ENCODE measurements around the gene ROPN1L.

The ROPN1L gene

DNA sequence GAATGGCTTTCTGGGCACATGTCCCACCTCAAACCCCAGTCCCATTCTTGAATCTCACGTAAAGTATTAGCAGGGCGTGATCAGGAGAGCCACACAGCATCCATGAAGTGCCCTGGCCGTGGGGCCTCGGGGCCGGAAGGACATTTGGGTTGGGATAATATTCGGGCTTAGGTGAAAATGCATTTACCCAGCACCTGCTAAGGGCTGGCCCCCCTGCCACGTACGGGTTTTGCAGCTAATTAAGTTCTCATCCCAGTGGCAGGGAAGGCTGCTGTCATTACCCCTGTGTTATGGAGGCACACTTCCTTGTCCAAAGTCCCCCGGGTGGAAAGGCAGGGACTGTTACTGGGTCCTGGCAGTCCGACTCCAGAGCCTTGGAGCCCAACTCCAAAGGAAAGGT is 29.0 kb downstream of the ROPN1L start:
- DNase-seq (ENCODE audit: low read depth, low spot score), result no peak
- no peak overlapping the region for H3K4me3 ChIP-seq (ENCODE audit: low read length)

DNA sequence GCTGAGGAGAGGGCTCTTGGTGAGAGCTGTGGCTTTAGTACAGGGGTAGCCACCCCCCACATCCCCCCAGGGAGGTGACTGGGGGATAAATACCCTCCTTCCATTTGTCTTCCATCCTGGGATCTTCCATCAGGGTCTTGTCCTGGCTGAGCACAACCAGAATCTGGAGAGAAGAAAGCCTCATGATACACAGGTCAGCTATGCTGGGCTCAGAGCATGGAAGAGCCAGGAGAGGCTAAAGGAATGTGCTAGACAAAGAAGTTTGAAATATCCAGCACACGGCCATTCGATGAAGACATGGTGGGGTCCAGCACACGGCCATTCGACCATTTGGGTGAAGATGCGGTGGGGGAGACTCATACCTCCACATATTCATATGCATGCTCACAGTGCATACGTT is 30.0 kb downstream of the ROPN1L start:
- no peak for DNase-seq (ENCODE audit: low read depth, low spot score)
- no peak overlapping the region for H3K4me3 ChIP-seq (ENCODE audit: low read length)

DNA sequence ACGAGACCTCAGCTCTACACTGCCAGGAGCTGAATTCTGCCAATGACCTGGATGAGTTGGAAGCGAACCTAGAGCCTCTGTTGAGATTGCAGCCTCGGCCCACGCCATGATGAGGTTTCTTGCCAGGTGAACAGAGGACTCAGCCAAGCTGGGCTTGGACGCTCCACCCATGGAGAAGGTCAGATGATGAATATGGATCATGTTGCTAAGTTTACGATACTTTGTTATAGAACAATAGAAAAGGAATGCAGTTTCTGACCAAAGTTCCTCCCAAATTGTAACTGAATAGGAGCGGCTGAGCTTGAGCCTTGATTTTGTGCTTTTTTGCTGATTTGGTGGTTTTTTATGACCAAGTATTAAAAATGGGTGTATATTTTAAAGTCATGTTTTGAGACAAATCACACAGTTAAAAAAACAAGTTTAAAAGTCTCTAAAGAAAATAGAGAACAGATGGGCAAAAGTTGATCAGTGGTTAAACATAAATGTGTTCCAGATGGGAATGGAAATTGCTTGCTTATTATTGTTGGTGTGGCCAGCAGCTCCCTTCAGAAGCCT is 32.9 kb downstream of the ROPN1L start:
- no peak overlapping the region for H3K4me3 ChIP-seq (ENCODE audit: low read length)
- DNase-seq (ENCODE audit: low read depth, low spot score), result no peak

DNA sequence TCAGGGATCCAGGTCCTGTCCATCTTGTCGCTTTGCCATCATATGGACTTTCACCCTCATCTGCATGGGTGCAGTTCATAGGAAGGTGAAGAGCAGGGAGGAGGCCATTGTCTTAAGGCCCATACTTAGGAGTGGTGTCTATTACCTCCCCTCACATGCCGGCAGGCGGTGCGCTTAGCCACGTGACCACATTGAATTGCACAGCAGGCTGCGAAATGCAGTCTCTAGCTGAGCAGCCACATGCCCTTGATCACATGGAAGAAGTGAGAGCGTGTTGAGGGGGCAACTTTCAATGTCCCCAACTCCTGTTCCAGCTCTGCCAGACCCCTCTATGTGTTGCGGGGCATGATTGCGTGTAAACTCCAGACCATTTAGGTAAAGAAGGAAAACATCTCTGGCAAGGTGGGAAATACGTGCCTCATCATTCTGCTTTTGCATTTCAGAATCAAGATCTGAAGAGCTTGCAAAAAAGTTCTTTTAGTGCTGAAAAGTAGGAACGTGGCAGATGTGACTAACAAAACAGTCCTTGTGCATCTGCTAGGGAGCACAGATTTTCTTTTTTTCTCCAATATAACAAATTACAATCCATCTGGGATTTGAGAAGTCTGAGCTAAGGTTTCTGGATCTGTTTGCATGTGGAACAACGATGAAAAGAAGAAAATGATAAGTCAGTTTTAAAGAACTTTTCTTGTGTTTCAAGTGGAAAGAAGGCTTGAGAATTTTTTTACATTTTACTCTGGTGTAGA is 34.4 kb downstream of the ROPN1L start:
- H3K4me3 ChIP-seq (ENCODE audit: low read length), result no peak overlapping the region
- no peak for DNase-seq (ENCODE audit: low read depth, low spot score)

DNA sequence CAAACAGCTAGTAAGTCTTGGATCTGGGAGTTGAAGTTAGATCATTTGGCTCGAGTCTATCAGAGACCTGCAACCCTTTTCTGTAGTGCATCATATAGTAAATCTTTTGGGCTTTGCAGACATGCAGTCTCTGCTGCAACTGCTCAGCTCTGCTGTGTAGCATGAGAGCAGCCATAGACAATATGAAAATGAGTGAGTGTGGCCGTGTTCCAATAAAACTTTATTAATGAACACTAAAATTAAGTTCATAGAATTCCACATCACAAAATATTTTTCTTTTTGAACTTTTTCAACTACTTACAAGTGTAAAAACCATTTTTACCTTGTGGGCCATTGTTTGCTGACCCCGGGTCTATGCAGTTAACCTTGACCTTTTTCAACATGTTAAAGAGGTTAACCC is 35.2 kb downstream of the ROPN1L start:
- no peak for DNase-seq (ENCODE audit: low read depth, low spot score)
- H3K4me3 ChIP-seq (ENCODE audit: low read length), result no peak overlapping the region

DNA sequence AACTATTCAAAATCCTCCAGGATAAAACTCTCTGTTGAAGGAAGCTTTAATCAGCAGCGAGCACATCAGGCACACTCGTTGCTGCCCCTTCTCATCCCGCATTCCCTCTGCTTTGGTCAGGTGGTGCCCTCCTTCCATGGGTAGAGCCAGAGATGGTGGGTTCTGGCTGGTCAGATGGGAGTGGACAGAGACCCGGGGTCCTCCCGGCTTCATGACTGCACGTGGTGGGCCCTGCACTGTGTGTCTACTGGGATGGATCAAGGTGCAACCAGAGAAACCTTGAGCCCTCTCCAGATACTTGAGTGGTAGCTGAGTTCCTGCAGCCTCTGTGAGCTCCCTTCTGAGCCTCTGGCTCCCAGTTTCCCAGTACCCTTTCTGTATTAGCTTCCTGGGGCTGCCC is 36.3 kb downstream of the ROPN1L start:
- no peak for DNase-seq (ENCODE audit: low read depth, low spot score)
- H3K4me3 ChIP-seq (ENCODE audit: low read length), result no peak overlapping the region

DNA sequence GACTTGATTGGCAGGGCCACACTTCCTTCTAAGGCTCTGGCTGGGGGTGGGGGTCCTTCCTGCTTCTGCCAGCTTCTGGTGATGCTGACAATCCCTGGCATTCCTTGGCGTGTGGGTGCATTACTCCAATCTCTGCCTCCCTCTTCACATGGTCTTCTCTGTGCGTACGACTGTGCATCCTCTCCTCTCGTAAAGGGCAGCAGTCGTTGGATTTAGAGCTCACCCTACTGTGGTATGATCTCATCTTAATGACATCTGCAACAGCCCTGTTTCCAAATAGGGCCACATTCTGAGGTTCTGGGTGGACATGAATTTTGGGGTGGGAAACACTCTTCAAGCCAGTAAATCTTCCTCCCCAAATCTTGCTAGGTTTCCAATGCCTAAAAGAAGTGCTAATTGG is 36.8 kb downstream of the ROPN1L start:
- no peak for DNase-seq (ENCODE audit: low read depth, low spot score)
- no peak overlapping the region for H3K4me3 ChIP-seq (ENCODE audit: low read length)

DNA sequence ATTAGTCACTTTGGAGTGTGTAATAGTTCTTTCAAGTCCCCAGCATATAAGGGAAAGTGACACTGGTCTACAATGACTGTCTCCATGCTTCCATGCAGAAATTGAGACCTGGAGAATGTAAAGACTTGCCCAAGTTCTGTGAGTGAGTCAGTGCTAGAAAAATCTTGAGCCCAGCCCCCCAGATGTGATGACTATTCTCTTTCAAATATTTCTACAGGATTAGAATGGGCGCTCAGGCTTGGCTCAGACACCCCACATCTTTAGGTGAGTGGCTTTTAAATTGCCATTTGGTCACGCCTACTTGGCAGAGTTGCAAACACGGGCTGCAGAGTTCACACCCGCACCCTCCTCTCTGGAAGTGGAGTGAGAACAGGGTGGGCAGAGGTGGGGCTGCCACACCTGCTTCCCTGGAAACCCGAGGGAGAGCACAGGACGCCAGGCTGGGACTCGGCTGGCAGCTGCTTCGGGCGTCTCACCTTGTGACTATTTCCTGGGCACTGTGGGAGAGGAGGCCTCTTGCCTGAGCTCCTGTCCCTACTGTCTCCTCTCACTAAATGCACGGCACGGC is 37.6 kb downstream of the ROPN1L start:
- DNase-seq (ENCODE audit: low read depth, low spot score), result no peak
- no peak overlapping the region for H3K4me3 ChIP-seq (ENCODE audit: low read length)

DNA sequence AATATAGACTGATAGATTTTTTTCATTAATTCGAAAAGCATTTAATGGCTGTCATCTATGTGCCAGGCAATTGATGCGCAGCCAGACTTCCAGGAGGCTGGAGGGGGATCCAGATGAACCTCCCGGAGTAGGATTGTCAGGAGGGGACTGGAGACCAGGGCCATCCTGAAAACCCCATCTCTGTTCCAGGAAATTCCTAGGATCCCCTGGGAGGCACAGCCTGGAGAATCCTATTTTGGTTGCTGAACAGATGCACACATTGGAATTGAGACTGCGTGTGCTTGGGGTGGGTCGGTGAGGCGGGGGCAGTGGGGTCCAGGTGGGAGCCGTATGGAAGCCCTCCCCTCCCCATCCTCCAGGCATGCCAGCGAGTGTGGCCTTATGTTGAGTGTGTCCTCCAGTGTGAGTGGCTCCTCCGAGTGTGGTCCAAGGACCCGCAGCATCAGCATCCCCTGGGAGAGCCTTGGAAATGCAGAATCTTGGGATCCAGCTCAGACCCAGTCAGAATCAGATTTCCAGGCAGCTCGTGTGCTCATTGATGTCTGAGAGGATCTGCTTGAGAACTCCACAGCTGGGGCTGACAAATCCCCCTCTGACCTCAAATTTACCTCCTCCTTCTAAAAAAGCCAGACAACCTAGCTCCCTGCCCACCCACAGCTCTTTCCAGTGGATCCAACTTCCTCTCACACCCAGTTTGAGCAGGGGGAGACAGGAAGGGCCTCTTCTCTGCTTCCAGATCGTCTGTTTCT is 38.7 kb downstream of the ROPN1L start:
- DNase-seq (ENCODE audit: low read depth, low spot score), result no peak
- no peak overlapping the region for H3K4me3 ChIP-seq (ENCODE audit: low read length)

DNA sequence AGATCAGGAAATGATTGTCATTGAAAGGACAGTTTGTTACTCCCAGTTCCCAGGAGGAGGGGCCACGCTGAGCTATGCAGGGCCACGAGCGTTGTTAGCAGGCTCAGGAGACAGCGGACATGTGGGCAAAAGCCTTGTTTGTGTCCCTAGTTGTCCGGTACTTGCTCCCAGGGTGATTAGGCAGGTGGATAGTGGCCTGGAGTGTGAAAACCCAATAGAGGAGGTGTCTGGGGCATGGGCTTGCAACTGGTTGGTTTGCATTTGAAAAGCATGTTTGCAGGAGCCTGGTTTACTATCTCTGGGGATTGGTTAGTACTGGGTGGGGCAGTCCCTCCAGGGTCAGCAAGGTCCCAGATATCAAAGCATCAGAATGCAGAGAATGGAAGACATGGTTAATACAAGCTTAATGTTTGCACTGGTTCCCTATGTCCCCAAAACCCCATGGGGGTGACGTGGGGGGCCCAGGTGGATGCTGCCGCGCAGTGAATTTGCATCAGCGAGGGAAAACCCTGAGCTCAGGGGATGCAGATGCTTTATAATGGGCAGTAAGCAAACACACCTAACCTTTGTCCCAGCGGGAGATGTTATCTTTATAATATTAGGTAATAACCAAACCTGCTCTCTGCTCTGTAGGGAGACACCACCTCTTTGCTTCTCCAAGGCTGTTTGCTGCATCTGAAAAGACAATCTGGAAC is 39.7 kb downstream of the ROPN1L start:
- no peak overlapping the region for H3K4me3 ChIP-seq (ENCODE audit: low read length)
- no peak for DNase-seq (ENCODE audit: low read depth, low spot score)

DNA sequence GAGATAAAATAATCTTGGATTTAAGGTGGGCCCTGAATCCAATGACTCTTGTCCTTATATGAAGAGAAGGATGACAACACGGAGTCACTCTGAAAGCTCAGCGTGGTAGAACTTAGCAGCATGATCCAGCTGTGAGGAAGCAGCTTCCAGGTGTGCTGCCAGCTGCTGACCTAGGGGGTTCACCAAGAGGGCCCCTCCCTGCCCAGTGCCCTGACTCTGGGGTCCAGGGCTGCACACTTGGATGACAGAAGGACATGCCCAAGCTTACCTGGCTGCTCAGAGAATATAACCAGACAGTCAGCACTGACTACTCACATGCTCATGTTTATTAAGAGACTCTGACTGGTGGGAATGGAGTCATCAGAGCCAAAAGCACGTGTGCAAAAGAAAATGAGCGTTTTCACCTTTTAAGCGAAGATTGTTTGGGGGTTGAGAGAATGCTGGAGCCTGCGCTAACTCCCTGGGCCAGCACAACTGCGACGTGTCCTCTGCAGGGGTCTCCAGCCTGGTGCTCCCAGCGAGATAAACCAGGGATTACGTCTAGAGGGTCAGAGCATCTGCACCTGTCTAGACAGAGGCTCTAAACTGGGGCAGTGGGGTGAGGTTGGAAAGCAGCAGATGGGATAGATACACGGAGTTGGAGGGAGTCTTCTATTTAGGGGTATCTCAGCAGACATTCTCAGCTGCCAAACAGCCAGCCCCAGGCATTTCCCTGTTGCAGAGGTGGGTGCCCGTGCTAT is 41.3 kb downstream of the ROPN1L start:
- no peak for DNase-seq (ENCODE audit: low read depth, low spot score)
- no peak overlapping the region for H3K4me3 ChIP-seq (ENCODE audit: low read length)

DNA sequence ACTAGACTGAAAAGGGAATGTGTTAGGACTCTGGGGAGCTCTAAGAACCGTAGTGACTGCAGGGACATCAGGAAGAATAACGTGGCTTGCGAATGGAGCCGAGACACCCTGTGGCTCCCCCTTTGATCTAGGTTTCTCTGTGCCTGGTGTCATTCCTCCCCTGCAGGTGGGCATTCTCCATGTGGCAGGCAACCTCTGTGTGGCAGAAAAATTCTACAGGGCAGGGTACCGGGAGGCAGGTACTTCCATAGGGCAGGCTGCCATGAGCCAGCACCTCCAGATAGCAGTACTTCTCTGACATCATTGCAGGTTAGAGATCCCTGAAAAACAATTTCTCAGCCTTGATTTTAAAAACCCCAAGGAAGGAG is 43.1 kb downstream of the ROPN1L start:
- no peak for DNase-seq (ENCODE audit: low read depth, low spot score)
- no peak overlapping the region for H3K4me3 ChIP-seq (ENCODE audit: low read length)

DNA sequence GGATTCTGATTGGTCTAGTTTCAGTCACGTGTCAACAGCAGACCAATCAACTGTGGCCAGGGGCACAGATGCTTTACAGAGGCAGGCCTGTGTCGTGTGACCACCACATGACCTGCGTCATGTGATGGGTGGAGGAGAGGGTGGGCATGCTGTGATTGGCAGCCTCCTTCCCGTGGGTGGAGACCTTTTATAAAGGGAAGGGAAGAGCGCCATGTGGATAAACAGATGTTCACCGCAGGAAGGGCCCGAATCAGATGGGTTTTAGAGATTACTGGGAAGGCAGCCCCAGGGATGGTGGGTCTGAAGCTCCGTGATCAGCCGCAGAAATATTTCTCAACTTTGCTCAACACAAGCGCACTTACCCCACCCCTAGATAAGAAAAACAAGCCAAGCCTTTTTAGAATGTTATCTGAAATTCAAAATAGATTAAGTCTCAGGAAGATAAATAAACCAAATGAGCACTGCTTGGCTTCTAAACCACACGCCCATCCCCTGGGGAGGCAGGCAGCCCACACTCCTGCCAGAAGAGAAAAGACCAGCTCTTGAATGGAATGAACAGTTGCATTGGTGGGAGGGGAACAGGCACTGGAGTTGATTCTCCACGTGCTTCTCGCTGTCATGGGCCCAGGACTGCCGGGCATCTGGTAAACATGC is 43.6 kb downstream of the ROPN1L start:
- H3K4me3 ChIP-seq (ENCODE audit: low read length), result no peak overlapping the region
- no peak for DNase-seq (ENCODE audit: low read depth, low spot score)

DNA sequence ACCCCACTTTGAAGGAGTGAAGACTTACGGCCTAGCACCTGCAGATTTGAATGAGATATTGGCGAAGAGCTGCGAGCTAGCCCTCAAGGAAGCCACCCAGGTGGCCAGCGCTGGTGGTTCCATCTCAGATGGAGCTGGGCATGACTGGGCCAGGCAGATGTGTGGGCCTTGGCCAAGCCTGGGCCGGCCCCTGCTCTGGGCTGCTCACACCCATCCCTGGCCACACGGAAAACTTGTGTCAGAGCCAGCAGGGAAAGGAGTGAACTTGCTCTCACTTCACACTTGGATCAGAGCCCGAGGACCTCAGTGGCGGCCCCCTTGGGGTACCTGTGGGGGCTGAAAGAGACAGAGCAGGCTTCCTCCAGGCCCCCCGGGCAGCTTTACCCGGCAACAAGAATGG is 44.2 kb downstream of the ROPN1L start:
- DNase-seq (ENCODE audit: low read depth, low spot score), result no peak
- no peak overlapping the region for H3K4me3 ChIP-seq (ENCODE audit: low read length)

DNA sequence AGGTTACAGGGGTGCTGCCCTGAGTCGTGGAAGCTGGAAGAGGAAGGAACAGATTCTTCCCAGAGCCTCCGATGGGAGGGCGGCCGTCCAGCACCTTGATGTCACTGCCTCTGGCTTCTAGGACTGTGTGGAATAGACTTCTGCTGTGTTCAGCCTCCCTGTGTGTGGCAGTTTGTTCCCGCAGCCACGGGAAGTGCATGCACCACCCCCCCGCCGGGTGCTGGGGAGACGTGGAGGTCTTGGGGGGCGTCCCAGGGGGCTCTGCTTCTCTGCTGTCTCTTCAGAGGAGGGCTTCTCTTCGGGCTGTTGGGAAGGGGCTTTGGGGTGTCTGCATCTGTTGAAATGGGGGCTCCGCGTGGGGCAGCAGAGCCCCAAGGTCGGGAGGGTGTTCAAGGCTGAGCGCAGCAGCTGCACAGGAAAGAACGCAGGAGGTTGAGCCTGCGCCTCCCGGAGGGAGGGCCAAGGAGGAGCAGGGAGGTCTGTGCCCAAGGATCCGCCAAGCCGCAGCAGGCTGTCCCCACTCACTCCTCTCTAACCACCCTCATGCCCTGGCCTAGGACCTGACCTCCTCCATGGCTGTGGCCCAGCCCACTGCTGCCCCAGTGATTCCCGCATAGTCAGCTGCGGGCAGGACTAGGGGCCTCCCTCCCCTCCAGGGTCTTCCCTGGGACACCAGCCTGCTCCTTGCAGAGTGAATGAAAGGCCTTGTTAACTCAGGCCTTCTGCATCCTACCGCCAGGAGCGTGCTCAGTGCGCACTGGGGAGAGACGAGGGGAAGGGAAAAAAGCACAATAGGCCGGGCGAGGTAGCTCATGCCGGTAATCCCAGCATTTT is 45.0 kb downstream of the ROPN1L start:
- no peak overlapping the region for H3K4me3 ChIP-seq (ENCODE audit: low read length)
- DNase-seq (ENCODE audit: low read depth, low spot score), result no peak

DNA sequence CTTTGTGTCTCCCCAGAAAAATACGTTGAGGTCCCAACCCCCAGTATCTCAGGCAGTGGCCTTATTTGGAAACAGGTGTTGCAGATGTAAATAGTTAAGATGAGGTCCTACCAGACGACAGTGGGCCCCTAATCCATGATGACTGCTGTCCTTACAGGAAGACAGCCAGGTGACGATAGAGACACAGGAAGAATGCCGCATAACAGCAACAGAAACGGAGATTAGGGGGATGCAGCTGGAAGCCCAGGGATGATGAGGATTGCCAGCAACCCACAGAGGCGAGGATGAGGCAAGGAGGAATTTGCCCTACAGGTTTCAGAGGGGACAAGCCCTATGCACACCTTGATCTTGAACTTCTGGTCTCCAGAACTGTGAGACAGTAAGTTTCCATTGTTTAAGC is 46.5 kb downstream of the ROPN1L start:
- no peak overlapping the region for H3K4me3 ChIP-seq (ENCODE audit: low read length)
- DNase-seq (ENCODE audit: low read depth, low spot score), result no peak

DNA sequence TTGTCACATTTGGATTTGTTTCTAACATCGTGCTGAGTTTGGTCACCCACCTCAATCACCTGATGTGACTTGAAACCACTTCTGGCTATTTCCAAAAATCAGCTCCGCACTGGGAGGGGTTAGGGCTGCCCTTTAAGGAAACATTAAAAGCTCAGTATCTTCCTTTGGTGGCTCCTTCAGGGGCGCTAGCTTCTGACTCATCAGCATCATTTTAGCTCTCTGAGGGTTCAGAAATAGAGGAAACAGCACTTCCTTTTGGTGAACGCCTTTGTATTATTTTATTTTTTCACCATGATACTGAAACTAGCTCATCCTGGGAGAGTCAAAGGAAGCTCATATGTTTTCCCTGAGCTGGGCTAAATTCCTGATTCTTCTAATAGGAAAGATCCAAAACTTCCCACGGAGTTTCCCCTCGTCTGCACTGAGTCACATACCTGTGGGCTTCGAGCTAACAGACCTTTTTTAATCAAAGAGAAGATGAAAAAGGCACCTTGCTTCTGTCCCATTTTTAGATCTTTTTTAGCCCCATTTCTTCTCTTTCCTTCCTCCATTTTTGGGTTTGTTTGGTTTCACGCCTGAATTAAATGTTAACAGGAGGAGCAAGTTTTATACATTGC is 48.2 kb downstream of the ROPN1L start:
- no peak for DNase-seq (ENCODE audit: low read depth, low spot score)

More for the DNA sequence above, 48.2 kb downstream of the ROPN1L start:
- H3K4me3 ChIP-seq (ENCODE audit: low read length), result no peak overlapping the region

Data from Jurkat, Clone E6-1 (cell line).